Upper lobe of left lung (tissue), 6 donors: Measurements from ENCODE around the gene HOGA1. TPM values are rescaled to one million over a fixed set of nuclear protein-coding genes. Genes with fewer than 3 reads are reported as not detected.
"Not testable (repeated sequence)": the region's sequence is repeated elsewhere in the genome, so short reads cannot be mapped to it uniquely, and the experiment has no call there.

Experiments used
- ATAC-seq, 2 donors: fragments of 200-7000 bp; cut with Tn5 transposase; one replicate each; pipeline ENCODE4 v1.9.1; 2022; ENCODE audit warnings: mild to moderate bottlenecking in 2 of 2, moderate library complexity in 2 of 2; ENCODE audit not compliant: low FRiP score in 2 of 2
- DNase-seq, 2 donors: peaks; one replicate each; pipeline ENCODE4 v3.0.0-alpha.2; 2019 to 2020
- H3K27ac ChIP-seq, 4 donors: fragments of 200-600 bp; sonication (generic); one replicate each; pipeline ENCODE4 v1.5.1; 2016 to 2019
- H3K27me3 ChIP-seq, 4 donors: fragments of 200-600 bp; sonication (generic); one replicate each; pipeline ENCODE4 v1.5.1; 2017 to 2019
- H3K36me3 ChIP-seq, 4 donors: fragments of 200-600 bp; sonication (generic); one replicate each; pipeline ENCODE4 v1.5.1; 2016 to 2019
- H3K4me1 ChIP-seq, 4 donors: fragments of 200-600 bp; sonication (generic); one replicate each; pipeline ENCODE4 v1.5.1; 2018 to 2019
- H3K4me3 ChIP-seq, 4 donors: fragments of 200-600 bp; sonication (generic); one replicate each; pipeline ENCODE4 v1.5.1; 2017 to 2019; ENCODE audit warnings: mild to moderate bottlenecking in 2 of 4, moderate library complexity in 1 of 4
- H3K9me3 ChIP-seq, 4 donors: fragments of 200-600 bp; sonication (generic); one replicate each; pipeline ENCODE4 v1.5.1; 2018 to 2019
- CTCF ChIP-seq, 6 experiments: fragments of 450-650 bp in 4 of 6; fragments of 200-600 bp in 2 of 6; sonication (generic) in 2 of 6; IDR thresholded peaks; one replicate each; pipeline ENCODE4 v1.5.1; 2016 to 2019; ENCODE audit warnings: antibody characterized with exemption in 6 of 6
- EP300 ChIP-seq, 4 donors: sonication (generic); formaldehyde crosslinking; IDR thresholded peaks; one replicate each; pipeline ENCODE4 v1.5.1; 2017; ENCODE audit warnings: antibody characterized with exemption in 4 of 4, control low read depth in 2 of 4
- POLR2A ChIP-seq, 4 donors: fragments of 450-650 bp; IDR thresholded peaks; one replicate each; pipeline ENCODE4 v1.5.1; 2016 to 2017; ENCODE audit warnings: antibody characterized with exemption in 4 of 4, mild to moderate bottlenecking in 2 of 4
- POLR2AphosphoS5 ChIP-seq, 2 donors: sonication (generic); formaldehyde crosslinking; IDR thresholded peaks; one replicate each; pipeline ENCODE4 v1.5.1; 2017; ENCODE audit warnings: antibody characterized with exemption in 2 of 2
- WGBS, 2 donors: methylation state at CpG; one replicate each; pipeline ENCODE4 v1.1.5; 2017 to 2018; 5-methylcytosine and 5-hydroxymethylcytosine counted together
- total RNA-seq, 6 donors: library from RNA; depleted of rRNA in 4 of 6; stranded (reverse); fragments of >200 nt in 4 of 6; gene quantifications; one replicate each; pipeline versions ENCODE4 v1.1.0 to v1.2.1, GENCODE V29; 2016 to 2021
- donor health status: DM: no; HTN: no; CAD: no; lungs with moderate emphysema.
- donor health status: DM: no; HTN: yes; CAD: no; lungs with severe emphysema.

HOGA1 gene
- total RNA-seq, 6 donors from 2014 or later = 0.39 to 4.2 (median 1.9) TPM

- H3K27me3 ChIP-seq, H3K36me3 ChIP-seq, DNase-seq, H3K27ac ChIP-seq, H3K4me1 ChIP-seq, H3K9me3 ChIP-seq, H3K4me3 ChIP-seq: not testable (repeated sequence)
- ATAC-seq = peak in 1 of 2 donors; percentile 77
- WGBS, 2 donors = 79 to 97% methylated on average over 8 to 17 of the region's 17 CpGs
Observed at GRCh38 chr10:97560731-97561381, 23.3 kb upstream of the HOGA1 start.

- H3K4me1 ChIP-seq, H3K27me3 ChIP-seq, DNase-seq, H3K36me3 ChIP-seq, H3K27ac ChIP-seq, ATAC-seq, H3K9me3 ChIP-seq, H3K4me3 ChIP-seq: not testable (repeated sequence)
- WGBS, 2 donors = 95% methylated on average over 12 of the region's 12 CpGs
Observed at GRCh38 chr10:97561386-97562077, 22.7 kb upstream of the HOGA1 start.

- H3K4me1 ChIP-seq, H3K4me3 ChIP-seq, H3K27ac ChIP-seq, H3K27me3 ChIP-seq, DNase-seq, ATAC-seq, H3K36me3 ChIP-seq, H3K9me3 ChIP-seq: not testable (repeated sequence)
- WGBS, 2 donors = 92 to 93% methylated on average over 5 of the region's 5 CpGs
Observed at GRCh38 chr10:97562329-97562728, 21.9 kb upstream of the HOGA1 start.

- no peak for TF ChIP-seq EP300 (IDR thresholded peaks at IDR 0.05)
- no peak for TF ChIP-seq POLR2A (IDR thresholded peaks at IDR 0.05)
- TF ChIP-seq CTCF (IDR thresholded peaks at IDR 0.05) = no peak
- TF ChIP-seq POLR2AphosphoS5 (IDR thresholded peaks at IDR 0.05) = no peak
- H3K36me3 ChIP-seq = peaks cover 0 to 6% (median 3%) of the 10 kb centered on the region in 4 donors
- H3K27me3 ChIP-seq = no peaks in the 10 kb centered on the region
- no peak overlapping the region for H3K4me3 ChIP-seq
- DNase-seq (no peak), ATAC-seq (no peak)
- H3K9me3 ChIP-seq = no peaks in the 10 kb centered on the region
- 96 to 98% methylated on average over 4 of the region's 4 CpGs for WGBS, 2 donors
- no peaks in the 10 kb centered on the region for H3K4me1 ChIP-seq
- H3K27ac ChIP-seq = no peak overlapping the region
Observed at GRCh38 chr10:97563337-97563736, 20.9 kb upstream of the HOGA1 start.

- ATAC-seq = no peak
- 83 to 90% methylated on average over 4 of the region's 4 CpGs for WGBS, 2 donors
- Histone ChIP-seq H3K9me3 (no peaks in the 10 kb centered on the region), H3K27ac (no peak overlapping the region), H3K36me3 (peaks cover 10 to 20% (median 14%) of the 10 kb centered on the region in 4 donors), H3K4me3 (no peak overlapping the region), H3K27me3 (no peaks in the 10 kb centered on the region), H3K4me1 (no peaks in the 10 kb centered on the region)
- DNase-seq = no peak
- TF ChIP-seq EP300 (IDR thresholded peaks at IDR 0.05) (no peak), CTCF (IDR thresholded peaks at IDR 0.05) (no peak), POLR2AphosphoS5 (IDR thresholded peaks at IDR 0.05) (no peak), POLR2A (IDR thresholded peaks at IDR 0.05) (no peak)
Observed at GRCh38 chr10:97564776-97565175, 19.4 kb upstream of the HOGA1 start.

GRCh38 chr10:97566336-97566996 is 17.7 kb upstream of the HOGA1 start:
- DNase-seq = no peak
- 93 to 97% methylated on average over 2 of the region's 2 CpGs for WGBS, 2 donors
- no peaks in the 10 kb centered on the region for H3K27me3 ChIP-seq
- no peaks in the 10 kb centered on the region for H3K9me3 ChIP-seq
- no peak overlapping the region for H3K4me3 ChIP-seq
- TF ChIP-seq POLR2AphosphoS5 (IDR thresholded peaks at IDR 0.05) (no peak), CTCF (IDR thresholded peaks at IDR 0.05) (no peak), POLR2A (IDR thresholded peaks at IDR 0.05) (no peak), EP300 (IDR thresholded peaks at IDR 0.05) (no peak)
- no peak overlapping the region for H3K27ac ChIP-seq
- no peak for ATAC-seq
- H3K36me3 ChIP-seq = peaks cover 20 to 37% (median 28%) of the 10 kb centered on the region in 4 donors
- H3K4me1 ChIP-seq = no peaks in the 10 kb centered on the region
